8988T (cell line): Measurements from ENCODE around the gene NFATC3.

Experiments
- DNase-seq: peaks from one replicate; pipeline ENCODE4 v3.0.0; 2011

NFATC3 gene

DNA sequence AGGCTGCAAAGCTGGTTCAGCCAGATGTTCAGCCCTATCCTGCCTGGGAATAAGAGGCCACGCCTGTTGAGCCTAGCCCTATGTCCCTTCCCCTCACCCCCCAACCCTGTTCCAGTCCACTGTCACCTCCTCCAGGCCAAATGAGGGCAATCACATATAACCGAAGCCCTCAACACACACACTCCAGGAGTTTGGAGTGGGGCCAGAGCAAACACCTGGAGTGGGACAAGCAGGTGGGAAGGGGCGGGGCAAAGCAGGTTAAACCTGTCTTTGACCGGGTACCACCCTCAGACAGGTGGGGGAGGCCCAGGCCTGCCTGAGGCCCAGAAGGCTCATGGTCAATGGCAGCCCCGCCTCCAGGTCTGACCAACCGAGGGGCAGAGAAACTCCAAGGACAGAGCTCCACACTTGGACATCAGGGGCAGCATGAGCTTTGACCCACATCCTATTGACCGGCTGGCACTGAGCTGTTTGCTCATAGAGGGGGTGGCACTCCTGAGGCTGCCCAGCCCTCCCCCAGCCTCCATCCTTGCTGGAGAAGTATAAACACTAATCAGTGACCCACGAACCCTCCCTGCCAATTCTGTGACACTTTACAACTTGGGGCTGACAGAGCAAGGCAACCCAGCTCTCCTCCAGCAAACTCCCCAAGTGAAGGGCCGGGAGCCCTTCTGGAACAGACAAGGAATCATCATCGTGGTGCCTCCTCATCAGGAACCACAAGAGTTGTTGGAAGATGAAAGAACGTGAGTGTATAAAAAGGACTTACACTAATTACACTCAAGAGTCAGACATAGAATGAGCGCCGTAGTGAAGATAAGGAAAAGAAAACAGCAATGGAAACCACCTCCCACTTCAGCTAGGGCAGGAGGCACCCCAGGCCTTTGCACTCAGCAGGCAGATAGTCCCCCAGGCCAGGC is 149.3 kb downstream of the NFATC3 start:
- peak; percentile 41 for DNase-seq

DNA sequence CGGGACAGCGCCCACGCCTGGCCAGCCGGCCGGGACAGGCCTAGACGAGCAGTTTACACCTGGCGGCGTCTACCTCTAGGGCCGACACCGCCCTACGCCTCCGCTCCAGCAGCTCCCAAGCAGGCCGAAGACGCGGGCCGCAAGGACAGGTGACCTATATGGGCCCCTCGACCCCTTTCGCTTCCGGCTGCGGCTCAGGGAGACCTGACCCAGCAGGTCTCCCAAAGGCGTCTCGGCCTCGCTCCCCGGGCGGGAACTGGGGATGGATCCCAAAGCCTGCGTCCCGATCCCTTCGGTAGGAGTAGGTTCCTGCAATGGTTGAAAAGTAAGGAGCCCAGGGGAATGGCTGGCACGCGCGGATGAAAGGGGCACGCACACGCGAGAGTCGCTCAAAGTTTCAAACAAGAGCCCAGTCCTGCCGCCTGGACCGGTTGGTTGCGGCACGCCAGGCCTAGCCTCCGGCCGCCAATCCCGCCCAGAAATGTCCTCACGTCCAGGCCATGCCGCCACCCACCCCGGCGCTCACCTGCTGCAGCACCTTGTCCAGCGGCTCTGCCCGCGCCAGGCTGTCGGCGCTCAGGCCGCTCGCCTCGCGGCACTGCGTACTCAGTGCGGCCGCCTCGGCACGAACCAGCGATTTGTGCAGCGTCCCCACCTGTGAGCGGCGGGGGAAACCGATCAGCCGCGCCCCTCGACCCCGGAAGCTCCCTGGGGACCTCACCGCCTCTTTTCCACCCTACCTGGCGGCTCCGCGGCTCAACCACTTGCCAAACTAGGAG is 150.1 kb downstream of the NFATC3 start:
- DNase-seq, result peak; percentile 17

DNA sequence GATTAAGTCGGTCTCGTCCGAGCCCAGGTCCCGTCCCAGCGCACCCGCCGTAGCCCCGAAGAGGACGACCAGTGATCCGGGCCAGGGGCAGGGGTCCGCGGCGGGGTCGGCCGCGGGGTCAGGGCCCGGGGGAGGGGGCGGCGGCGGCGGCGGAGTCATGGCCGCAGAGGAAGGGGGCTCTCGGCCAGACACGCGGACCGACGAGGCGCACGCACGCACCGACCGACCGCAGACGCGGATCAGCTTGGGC is 150.6 kb downstream of the NFATC3 start, which contains the start of gene ESRP2:
ESRP2 (minus strand) TSS at position 241 of the 250 bp plus-strand sequence; CDS start at position 159, 82 bp downstream.
- no peak for DNase-seq

DNA sequence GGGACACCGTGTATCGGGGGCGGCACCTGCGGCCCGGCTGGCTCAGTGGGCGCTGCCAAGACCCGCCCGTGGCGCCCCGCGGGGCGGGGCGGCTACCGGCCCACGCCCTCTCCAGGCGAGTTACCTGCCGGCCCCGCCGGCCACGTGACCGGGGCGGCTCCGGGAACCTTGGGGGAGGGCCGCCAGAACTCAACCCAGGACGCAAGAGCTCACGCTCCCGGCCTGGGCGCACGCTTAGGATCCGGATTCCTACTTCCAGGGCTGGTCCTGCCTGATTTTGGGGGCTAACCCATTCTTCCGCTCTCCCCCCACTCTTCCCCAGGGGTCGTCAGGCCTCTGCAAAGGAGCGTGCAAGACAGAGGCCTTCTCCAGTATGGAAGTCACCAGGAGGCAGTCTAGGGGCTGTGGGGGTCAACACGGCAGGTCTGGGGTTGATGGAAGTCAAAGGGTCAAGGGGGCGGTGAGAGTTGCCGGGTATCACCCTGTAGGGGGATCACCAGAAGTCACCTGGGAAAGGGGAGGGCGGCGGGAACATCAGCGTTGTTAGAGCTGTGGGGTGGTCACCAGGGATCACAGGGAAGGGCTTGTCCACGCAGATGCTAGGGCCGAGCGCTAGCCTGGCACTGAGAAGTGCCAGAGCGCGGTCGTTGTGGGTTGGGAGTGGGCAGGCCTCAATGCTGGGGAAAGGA is 151.1 kb downstream of the NFATC3 start:
- peak; percentile 44 for DNase-seq

DNA sequence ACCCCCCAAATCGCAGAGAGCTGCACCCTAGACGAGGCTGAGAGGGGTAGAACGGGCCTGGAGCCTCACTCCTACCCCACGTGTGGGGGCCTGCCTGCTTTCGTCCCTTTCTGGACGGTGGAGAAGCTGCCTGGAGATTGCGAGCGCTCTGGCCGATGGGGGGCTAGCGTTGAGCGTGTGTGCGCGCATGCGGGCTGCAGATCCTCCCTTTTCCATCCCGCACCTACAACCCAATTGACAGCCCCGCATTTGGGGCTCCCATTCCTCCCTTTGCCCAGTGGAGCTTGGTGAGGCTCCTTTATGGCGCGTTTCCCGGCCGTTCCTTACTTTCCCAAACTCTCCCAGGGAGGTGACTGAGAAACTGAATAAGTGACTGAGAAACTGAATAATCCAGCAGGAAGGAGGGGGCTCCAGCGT is 151.7 kb downstream of the NFATC3 start:
- DNase-seq, result peak; percentile 64

DNA sequence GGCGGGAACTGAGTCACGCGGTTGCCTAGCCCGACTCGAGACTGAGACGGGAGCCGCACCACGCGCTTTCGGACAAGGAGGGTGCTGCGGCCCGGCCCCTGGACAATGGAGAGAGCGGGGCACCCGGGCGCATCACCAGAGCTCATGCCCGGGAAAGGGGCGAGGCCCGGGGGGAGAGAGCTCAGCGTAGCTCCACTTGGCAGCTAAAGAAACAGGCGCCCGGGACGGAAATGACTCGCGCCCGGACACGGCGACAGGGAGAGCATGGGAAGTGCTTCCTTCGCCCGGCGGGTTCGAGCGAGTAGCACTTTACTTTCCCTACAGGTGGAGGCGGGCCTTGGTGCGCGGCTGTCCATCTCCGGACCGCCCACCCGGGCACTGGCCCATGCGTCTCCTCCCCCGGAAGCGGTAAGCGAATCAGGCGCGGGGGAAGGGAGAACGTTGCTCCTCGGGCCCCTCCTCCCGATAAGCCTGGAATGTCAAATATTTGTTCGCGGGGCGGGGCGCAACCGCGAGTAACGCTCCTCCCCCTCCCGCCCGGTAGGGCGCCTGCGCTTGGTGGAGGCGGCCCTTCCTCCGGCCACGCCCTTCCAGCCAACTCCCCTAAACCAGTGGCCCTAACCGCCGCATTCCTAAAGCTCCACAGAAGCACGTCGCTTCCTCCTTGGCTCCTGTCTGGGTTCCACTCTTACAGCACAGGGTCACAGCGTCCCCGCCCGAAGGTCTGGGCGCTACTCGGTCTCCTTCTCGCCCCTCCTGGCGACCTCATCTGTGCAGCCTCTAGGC is 152.3 kb downstream of the NFATC3 start:
- peak; percentile 100 for DNase-seq

DNA sequence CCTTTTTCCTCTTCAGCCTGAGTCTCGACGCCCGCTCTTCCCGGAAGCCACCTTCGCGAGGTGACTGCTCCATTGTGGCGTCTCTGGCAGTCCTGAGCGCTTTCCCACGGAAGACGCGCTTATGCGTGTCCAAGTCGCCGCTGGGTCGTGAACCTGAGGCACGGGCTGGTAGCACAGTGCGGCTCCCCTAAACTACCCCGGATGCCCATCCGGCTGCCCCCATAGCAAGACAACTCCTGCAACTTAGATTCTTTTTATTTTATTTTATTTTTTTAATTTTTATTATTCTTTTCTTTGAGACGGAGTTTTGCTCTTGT is 152.8 kb downstream of the NFATC3 start:
- DNase-seq, result no peak

DNA sequence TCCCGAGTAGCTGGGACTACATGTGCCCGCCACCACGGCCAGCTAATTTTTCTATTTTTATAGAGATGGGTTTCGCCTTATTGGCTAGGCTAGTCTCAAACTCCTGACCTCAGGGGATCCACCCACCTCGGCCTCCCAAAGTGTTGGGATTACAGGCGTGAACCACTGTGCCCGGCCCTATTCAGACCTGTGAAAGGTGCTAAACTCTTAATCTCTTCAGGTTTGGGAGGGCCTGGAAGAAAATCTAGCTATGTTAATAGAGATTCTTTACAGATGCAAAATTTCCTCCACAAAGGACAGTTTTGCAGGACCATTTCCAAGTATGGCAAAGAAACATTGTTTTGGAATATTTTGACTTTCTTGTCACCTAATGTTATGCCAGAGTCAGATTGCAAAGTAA is 156.9 kb downstream of the NFATC3 start:
- DNase-seq, result no peak

DNA sequence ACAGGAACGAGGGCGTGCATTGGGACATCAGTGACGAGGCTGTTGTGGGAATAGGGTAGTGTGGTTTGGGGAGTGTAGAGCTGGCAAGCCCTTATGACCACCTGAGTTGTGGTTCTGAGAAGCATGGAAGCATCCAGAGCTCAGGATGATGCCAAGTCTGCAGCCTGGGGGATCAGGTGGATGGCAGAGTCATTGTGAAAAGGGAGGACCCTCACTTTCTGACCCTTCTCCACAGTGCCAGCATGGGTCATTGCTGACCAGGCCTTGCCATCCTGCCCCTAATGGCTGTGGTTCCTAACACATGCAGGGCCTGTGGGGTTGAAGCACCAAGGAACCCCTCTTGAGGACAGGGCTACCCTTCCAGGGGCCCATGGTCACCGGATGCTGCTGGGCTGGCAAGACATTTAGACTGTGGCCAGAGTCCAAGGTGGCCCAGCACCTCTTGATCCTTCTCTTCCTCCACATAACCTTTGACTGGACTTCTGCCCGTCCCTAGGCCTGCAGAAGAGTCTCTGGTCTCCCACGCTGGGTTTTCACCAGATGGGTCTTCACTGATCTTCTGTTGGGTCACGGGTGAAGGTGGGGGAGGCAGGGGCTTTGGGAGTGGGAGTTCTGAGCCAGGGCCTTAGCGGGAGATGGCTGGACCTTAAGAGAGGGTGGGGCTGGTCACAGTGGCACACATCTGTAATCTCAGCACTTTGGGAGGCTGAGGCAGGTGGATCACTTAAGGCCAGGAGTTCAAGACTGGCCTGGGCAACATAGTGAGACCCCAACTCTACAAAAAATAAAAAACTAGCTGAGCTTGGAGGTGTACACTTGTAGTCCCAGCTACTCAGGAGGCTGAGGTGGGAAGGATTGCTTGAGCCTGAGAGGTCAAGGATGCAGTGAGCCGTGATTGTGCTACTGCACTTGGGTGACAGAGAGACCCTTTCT is 158.0 kb downstream of the NFATC3 start:
- DNase-seq, result no peak

DNA sequence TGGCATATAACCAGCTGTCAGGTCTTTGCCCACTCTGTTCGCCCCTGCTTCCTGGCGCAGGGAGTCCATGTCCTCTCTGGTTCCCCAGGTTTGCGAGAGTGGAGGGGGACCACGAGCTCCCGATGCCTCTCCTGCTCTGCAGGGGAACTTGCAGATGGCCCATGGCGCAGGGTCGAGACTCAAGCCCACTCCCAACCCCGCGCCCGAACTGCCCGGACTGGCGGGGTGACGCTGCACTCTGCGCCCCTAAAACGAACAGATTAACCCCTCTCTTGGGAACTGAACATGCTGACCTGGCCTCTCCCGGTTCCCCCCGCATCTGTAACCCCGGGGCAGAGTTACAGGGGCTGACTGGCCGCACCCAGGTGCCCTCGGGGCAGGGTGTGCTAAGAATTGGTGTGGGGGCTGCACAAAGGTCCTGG is 159.3 kb downstream of the NFATC3 start:
- DNase-seq, result peak; percentile 5

DNA sequence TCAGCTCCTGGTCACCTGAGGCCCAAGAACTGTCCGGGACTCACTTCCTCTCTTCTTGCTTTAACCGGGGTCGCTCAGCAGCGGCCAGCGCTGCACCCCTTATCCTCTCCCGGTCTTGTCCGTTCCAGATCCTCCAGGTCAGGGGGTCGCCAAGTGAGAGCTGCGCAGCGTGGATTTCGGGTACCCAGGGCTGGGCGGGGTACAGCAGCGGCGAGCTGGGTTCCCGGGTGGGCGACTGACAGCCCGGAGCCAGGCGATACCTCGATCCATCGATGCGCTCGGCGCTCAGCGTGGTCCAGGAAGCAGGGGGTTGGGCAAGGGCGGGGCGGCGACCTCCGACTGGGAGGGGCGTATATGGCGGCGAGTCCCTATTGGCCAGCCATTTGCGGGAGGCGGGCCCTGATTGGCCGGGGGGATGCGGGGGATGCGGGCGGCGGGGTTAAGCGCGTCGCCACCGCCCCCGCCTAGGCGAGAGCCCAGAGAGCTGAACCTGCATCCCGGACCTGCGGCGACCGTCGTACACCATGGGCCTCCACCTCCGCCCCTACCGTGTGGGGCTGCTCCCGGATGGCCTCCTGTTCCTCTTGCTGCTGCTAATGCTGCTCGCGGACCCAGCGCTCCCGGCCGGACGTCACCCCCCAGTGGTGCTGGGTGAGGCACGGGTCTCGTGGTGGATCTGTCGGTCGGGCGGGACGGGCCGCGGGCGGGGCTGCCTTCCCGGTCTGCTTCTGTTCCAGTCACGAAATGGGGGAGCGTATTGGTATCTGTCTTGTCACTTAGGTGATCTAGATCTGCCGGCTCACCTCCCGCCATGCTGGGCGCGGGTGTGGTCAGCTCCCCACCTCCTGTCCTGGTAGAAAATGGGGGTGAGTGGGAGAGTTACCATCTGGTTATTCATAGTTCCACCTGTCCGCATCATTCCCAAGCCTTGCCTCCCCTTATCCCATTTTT is 160.0 kb downstream of the NFATC3 start, which contains the start of gene PLA2G15:
PLA2G15 (plus strand) TSS at position 471 of the 951 bp plus-strand sequence; CDS start at position 525, 54 bp downstream.
- DNase-seq, result peak; percentile 97

DNA sequence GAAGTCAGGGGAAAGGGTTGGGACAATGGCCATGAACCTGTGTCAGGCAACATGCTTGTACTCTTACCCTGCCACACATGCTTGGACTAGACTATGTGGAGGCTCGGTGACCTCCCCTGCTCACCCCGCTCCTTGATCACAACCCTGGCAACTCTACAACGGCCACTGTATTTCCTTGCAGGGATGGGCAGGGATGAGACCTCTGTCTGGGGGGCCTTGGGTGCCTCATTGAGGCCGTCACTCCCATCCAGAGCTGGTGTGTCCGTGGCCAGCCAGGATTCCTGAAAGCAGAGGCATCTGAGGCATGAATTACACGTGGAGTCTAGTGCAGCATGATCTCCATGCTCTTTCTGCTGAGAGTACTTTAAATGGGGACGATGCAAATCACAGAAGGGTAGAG is 161.0 kb downstream of the NFATC3 start:
- DNase-seq, result no peak

DNA sequence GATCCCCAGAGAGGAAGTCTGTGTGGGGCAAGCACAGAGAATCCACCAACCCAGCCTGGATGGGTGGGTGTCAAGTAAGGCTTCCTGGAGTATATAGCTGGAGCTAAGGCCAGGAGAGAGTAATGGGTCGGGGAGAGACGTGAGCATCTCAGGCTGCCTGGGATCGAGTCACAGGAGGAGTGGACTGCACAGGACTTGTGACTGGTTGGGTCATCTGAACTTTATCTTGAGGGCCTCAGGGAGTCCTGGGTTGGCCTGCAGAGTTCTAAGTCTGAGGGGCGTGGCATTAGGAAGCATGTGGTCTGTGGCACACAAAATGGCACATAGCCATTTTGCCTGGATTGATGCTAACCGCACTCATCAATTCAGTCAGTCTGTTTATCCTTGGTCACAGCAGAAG is 161.5 kb downstream of the NFATC3 start:
- no peak for DNase-seq

DNA sequence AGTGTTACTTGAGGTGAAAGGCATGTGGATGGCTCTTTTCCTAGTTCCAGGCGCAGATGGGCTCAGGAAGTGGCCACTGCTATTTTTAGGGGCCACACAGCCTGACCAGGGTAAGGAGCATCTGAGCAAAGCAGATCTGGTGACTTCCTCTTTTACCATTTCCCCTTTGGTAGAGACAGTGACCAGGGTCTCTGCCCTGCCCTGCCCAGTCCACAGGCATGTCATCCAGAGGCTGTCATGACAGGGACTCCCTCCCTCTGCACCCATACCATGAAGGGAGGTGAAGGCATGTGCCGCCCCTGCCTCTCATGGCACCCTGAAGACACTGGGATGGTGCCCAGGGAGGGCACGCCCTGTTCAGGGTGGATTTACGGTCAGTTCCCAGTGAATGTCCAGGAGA is 162.2 kb downstream of the NFATC3 start:
- no peak for DNase-seq

DNA sequence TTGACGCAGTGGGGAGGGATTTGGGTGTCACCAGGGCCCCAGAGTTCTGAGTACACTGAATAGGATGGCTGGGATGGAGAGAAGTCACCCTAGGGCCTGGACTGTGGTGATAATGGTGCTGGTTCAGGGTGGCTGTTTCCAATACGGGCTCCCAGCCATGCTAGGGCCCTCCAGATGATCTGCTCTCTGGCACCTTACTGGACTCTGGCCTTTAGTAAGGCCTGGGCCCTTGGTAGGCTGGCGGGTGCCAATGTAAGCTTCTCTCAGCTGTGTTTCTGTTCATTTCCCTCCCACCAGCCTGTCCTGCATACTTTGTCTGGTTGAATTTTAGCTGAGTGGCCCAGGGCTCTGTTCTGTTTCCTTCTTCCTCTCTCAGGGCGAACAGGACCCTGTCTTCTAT is 162.8 kb downstream of the NFATC3 start:
- no peak for DNase-seq

DNA sequence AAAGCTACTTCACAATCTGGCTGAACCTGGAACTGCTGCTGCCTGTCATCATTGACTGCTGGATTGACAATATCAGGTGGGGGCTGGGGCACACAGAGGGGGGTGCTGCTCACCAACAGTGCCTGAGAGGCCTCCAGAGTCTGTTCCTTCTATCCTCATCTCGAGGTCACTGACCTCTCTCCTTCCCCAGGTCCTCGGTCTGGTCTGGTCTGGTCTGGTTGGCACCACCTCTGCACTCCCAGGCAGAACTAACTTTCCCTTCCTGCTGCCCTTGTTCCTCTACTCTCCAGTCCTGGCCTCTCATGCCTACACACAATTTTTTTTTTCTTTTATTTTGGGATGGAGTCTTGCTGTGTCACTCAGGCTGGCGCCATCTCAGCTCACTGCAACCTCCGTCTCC is 164.2 kb downstream of the NFATC3 start:
- no peak for DNase-seq

DNA sequence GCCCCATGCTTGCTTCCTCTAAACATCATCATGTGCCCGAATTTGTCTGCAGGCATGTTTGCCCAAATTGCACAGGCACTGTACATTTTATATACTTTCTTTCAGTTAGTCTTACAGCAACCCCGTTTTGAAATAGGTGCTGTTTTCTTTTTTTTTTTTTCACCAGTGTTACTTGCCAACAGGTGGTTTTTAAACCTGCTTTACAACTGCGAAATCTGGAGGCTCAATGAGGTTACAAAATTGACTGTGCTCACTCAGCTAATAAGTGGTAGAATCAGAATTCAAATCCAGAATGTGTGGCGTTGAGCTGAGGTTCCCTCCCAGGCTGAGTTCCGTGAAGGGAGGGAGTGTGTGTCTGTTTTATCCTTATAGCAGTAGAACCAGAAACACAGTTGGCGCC is 165.8 kb downstream of the NFATC3 start:
- no peak for DNase-seq

DNA sequence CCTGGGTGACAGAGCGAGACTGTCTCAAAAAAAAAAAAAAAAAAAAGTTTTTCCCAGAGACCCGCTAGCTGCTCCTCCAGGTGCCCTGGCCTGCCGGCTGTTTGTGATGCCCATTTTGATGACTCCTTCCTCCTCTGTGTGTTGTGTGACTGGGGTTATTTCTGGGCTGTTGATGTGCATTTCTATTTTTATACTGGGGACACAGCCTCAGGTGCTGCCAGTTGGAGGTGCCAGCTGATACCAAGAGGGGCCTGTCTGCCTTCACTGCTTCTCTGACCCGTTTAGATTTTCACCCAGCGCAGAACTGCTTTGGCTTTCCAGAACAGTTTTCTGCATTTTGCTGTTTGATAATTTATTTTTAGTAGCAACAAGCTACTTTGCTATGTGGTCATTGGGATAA is 166.7 kb downstream of the NFATC3 start:
- no peak for DNase-seq

DNA sequence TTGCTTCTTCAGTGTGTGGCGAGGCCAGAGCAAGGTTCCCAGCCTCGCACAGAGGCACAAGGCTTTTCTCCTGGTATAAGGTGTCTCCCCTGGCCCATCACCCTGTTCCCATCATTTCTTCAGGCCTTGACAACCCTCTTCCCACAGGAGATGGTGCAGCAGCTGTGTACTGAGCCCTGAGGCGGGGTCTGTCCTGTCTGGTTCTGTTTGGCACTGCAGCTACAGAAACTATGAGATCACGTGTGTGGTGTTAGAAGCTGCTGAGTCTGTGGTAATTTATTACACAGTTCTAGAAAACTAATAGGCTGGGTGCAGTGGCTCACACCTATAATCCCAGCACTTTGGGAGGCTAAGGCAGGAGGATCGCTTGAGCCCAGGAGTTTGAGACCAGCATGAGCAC is 167.2 kb downstream of the NFATC3 start:
- DNase-seq, result no peak

DNA sequence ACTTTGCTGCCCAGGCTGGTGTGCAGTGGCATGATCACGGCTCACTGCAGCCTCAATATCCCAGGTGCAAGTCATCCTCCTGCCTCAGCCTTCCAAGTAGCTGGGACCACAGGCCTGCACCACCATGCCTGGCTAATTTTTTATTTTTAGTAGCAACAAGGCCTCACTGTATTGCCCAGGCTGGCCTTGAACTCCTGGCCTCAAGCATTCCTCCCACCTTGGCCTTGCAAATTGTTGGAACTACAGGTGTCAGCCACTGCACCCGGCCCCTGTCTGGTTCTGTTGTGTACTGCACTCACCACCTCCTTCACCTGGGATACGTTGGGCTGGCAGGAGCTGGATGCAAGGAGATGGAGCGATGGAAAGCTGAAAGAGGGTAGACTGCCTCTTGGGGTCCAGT is 168.6 kb downstream of the NFATC3 start:
- no peak for DNase-seq
